Measurements from ENCODE around the gene METTL16.

Gene METTL16

DNA sequence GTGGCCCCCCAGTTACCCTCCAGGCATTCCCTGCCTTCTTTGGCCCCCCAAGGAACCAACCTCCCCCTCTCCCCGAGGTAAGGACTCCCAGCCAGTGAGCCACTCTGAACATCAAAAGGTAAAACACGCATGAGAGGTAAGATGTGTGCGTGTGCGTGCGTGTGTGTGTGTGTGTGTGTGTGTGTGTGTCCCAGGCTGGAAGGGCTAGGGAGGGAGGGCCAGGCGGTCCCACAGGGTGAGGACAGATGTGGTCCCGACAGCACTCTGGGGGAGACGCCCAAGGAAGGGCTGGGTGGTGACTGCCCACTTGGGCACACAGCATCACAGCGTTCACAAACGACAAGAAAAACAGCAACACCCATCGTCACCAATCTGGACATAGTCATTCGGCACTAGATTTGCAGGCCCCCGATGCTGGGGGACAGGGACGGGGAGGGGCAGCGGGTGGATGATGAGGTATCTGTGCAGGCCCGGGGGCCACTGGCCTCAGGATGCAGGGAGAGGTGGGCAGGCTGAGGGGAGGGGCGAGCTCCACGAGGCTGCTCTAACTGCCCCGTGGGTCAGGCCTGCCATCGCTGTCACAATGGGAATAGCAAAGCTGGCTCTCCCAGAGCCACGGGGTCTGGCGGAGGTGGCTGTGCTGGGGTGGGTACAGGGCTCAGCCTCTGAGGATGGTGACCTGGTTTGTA, 127.1 kb downstream of the METTL16 start:
- DNase-seq (ENCODE audit: low read depth), result no peak
- TF ChIP-seq, protein P1, sequence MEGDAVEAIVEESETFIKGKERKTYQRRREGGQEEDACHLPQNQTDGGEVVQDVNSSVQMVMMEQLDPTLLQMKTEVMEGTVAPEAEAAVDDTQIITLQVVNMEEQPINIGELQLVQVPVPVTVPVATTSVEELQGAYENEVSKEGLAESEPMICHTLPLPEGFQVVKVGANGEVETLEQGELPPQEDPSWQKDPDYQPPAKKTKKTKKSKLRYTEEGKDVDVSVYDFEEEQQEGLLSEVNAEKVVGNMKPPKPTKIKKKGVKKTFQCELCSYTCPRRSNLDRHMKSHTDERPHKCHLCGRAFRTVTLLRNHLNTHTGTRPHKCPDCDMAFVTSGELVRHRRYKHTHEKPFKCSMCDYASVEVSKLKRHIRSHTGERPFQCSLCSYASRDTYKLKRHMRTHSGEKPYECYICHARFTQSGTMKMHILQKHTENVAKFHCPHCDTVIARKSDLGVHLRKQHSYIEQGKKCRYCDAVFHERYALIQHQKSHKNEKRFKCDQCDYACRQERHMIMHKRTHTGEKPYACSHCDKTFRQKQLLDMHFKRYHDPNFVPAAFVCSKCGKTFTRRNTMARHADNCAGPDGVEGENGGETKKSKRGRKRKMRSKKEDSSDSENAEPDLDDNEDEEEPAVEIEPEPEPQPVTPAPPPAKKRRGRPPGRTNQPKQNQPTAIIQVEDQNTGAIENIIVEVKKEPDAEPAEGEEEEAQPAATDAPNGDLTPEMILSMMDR (conservative IDR thresholded peaks at IDR 0.05; ENCODE audit: control insufficient read depth, insufficient read depth, low read depth, low read length), result no peak
- no peak overlapping the region for H3K4me3 ChIP-seq (ENCODE audit: control insufficient read depth, low read depth, low read length)

DNA sequence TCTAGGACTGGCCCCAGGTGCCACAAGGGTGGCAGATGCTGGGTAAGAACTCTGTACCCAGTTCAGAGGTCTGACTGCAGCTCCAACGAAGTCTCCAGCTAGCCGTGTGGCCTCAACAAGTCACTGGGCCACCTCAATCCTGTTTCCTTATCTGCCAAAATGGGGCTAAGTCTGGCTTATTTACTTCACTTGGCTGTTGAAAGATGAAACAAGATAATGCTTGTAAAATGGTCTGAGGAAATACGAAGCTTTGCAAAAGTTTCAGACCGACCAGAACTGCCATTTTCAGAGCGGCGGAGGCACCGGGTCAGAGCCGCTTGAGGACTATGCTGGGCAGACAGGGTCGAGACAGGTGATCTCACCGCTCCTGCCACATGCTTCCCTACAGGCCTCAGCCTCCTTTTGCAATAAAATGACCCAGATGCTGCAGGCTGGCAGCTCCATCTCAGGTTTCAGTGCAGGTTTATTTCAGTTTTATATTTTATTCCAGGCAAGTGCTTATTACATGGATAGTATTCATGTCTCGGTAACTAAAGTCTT, 128.0 kb downstream of the METTL16 start:
- no peak overlapping the region for H3K4me3 ChIP-seq (ENCODE audit: control insufficient read depth, low read depth, low read length)
- no peak for DNase-seq (ENCODE audit: low read depth)
- TF ChIP-seq, protein P1 (conservative IDR thresholded peaks at IDR 0.05; ENCODE audit: control insufficient read depth, insufficient read depth, low read depth, low read length), result no peak

DNA sequence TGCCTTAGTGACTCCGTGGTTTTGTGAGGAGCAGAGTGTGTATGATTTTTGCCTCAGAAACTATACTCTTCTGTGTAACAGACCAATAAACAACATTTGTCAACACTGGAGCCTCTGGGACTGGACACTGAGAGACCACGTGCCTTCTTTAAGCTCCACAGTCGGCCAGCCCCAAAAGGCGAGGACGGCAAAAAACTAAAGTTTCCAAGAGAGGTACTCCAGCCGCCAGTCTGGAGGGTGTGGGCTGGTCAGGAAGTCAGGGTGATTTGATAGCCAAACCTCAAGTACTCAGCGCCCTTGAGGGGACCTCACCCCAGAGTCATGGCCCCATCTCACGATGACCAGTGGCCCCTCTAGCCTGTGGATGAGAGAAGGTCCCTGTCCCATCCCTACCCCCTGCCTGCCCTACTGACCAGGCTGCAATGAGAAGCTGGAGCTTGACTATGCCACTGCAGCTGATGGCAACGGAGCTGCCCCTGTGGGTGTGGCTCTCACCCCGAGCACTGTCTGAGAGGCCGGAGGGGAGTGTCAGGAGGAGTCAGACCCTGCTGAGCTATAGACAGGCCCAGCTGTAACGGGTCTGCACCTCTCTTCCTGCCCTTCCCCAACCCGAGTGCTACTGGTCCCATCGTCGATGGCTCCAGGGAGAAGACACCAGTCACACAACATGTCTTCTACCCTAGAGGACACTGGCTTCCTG, 130.6 kb downstream of the METTL16 start:
- TF ChIP-seq, protein P1 (conservative IDR thresholded peaks at IDR 0.05; ENCODE audit: control insufficient read depth, insufficient read depth, low read depth, low read length), result no peak
- no peak overlapping the region for H3K4me3 ChIP-seq (ENCODE audit: control insufficient read depth, low read depth, low read length)
- no peak for DNase-seq (ENCODE audit: low read depth)

DNA sequence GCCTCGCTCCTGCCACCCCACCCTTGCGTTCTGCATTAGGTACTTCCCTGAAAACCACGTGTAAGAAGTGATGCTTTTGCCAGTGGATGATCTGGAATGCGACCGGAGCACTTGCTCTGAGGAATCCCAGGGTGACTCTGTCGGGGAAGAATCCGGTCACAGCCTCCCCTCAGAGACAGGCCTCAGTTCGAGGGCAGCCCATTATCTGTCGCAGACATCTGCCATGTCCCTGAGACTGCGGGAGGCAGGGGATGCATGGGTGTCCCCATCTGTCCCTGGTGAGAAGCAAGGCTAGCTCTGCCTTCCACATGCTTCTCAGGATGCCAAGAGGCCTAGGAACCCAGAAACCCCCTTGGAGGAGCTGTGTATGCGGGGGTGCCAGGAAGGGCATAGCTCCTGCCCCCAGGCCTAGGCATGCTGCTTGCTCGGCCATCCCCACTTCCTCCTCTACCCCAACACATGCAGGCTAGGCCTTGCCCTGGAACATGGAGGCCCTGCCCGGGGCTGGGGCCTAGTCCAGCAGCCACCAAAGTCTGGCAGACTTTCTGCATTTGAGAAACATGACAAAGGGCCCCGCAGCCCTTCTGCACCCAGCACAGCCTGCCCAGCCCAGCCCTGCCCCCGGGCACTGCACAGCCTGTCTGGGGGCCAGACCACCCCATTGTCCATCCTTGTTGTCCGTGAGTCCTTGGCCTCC, 131.3 kb downstream of the METTL16 start:
- TF ChIP-seq, protein P1 (conservative IDR thresholded peaks at IDR 0.05; ENCODE audit: control insufficient read depth, insufficient read depth, low read depth, low read length), result no peak
- H3K4me3 ChIP-seq (ENCODE audit: control insufficient read depth, low read depth, low read length), result no peak overlapping the region
- DNase-seq (ENCODE audit: low read depth), result no peak

DNA sequence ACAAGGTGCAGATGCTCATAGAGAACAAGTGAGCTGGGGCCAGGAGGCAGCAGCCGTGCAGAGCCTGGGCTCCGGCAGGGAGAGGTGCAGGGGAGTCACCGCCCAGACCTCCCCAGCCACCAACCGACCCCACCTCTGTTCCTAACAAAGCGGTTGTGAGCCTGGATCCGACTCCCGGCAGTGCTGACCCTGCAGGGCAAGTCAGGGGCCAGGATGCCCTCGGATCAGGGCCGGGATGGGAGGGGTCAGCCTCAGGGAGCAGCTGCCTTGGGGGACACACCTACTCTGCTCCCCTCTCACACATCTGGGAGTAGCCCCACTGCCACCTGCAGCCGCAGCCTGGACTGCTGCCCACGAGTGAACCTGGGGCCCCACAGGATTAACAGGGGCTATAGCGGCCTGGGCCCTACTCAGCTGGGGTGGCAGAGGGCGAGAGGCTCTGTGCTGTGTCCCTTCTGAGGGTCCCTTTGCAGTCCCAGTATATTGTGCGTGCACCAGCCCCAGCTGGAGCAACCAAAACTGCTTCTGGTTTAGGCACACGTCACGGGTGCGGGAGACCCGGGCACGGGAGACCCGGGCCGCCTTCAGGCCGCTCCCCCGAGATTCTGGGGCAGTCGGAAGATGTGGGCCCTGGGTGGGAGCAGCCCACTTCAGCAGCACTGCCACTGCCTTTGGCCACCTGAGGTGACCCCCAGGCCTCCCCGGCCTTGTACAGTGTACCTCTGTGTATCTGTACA, 132.0 kb downstream of the METTL16 start:
- TF ChIP-seq, protein P1 (conservative IDR thresholded peaks at IDR 0.05; ENCODE audit: control insufficient read depth, insufficient read depth, low read depth, low read length), result no peak
- no peak overlapping the region for H3K4me3 ChIP-seq (ENCODE audit: control insufficient read depth, low read depth, low read length)

DNA sequence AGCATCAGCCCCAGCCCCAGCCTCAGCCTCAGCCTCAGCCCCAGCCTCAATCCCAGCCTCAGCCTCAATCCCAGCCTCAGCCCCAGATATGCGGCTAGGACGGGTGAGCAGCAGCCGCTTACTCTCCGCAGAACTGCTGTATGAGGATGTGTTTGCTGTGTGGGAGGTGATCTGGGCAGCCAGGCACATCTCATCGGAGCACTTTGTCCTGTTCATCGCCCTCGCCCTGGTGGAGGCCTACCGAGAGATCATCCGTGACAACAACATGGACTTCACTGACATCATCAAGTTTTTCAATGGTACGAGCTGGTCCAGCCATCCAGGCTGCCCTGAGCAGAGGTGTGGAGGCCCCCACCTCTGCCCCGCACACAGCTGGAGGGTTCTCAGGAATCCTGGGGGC, 132.8 kb downstream of the METTL16 start:
- TF ChIP-seq, protein P1 (conservative IDR thresholded peaks at IDR 0.05; ENCODE audit: control insufficient read depth, insufficient read depth, low read depth, low read length), result no peak
- H3K4me3 ChIP-seq (ENCODE audit: control insufficient read depth, low read depth, low read length), result no peak overlapping the region
- DNase-seq (ENCODE audit: low read depth), result no peak

More for the DNA sequence above, 132.0 kb downstream of the METTL16 start:
- no peak for DNase-seq (ENCODE audit: low read depth)
